GM23248 (cell line): ENCODE measurements around the gene KCTD12. TPM values are rescaled to one million over a fixed set of nuclear protein-coding genes. Genes with fewer than 3 reads are reported as not detected.

Source experiments
- DNase-seq: peaks from one replicate; pipeline ENCODE4 v3.0.0-alpha.2; 2015
- H2AFZ ChIP-seq: fragments of 200-600 bp; sonication (generic); 2 replicates; pipeline ENCODE4 v1.6.1; 2016; ENCODE audit warnings: antibody characterized with exemption
- H3F3A ChIP-seq: fragments of 200-600 bp; sonication (generic); 2 replicates; pipeline ENCODE4 v1.6.1; 2016; ENCODE audit warnings: mild to moderate bottlenecking, antibody characterized with exemption, mixed run types; ENCODE audit not compliant: insufficient read depth
- H3K27ac ChIP-seq: fragments of 200-600 bp; sonication (generic); 2 replicates; pipeline ENCODE4 v1.5.1; 2016; ENCODE audit warnings: mild to moderate bottlenecking
- H3K27me3 ChIP-seq: fragments of 200-600 bp; sonication (generic); replicated peaks from 2 replicates; pipeline ENCODE4 v1.6.1; 2016; ENCODE audit warnings: mild to moderate bottlenecking; ENCODE audit not compliant: insufficient read depth
- H3K36me3 ChIP-seq: fragments of 200-600 bp; sonication (generic); 2 replicates; pipeline ENCODE4 v1.6.1; 2016; ENCODE audit warnings: low read depth, mild to moderate bottlenecking
- H3K4me1 ChIP-seq: fragments of 200-600 bp; sonication (generic); 2 replicates; pipeline ENCODE4 v1.6.1; 2016; ENCODE audit warnings: mild to moderate bottlenecking; ENCODE audit not compliant: insufficient read depth
- H3K4me2 ChIP-seq: fragments of 200-600 bp; sonication (generic); one replicate; pipeline ENCODE4 v1.6.1; 2016; ENCODE audit warnings: mild to moderate bottlenecking; ENCODE audit not compliant: unreplicated experiment
- H3K4me3 ChIP-seq: fragments of 200-600 bp; sonication (generic); 2 replicates; pipeline ENCODE4 v1.5.1; 2016; ENCODE audit warnings: mild to moderate bottlenecking
- H3K79me2 ChIP-seq: fragments of 200-600 bp; sonication (generic); 2 replicates; pipeline ENCODE4 v1.6.1; 2016; ENCODE audit warnings: mild to moderate bottlenecking; ENCODE audit not compliant: insufficient read depth
- H3K9ac ChIP-seq: fragments of 200-600 bp; sonication (generic); 2 replicates; pipeline ENCODE4 v1.6.1; 2016; ENCODE audit warnings: mild to moderate bottlenecking
- H3K9me2 ChIP-seq: fragments of 200-600 bp; sonication (generic); 2 replicates; pipeline ENCODE4 v1.6.1; 2016; ENCODE audit warnings: mixed run types, mild to moderate bottlenecking, moderate library complexity; ENCODE audit not compliant: insufficient read depth
- H3K9me3 ChIP-seq: fragments of 200-600 bp; sonication (generic); one replicate; pipeline ENCODE4 v1.6.1; 2017; ENCODE audit warnings: low read depth
- H4K20me1 ChIP-seq: fragments of 200-600 bp; sonication (generic); 2 replicates; pipeline ENCODE4 v1.6.0; 2016; ENCODE audit not compliant: insufficient read depth
- EZH2 ChIP-seq: fragments of 200-600 bp; sonication (generic); IDR thresholded peaks from 2 replicates; pipeline ENCODE4 v1.6.1; 2018; ENCODE audit warnings: antibody characterized with exemption, mild to moderate bottlenecking; ENCODE audit not compliant: insufficient read depth, poor library complexity, severe bottlenecking
- EZH2phosphoT487 ChIP-seq: fragments of 200-600 bp; sonication (generic); IDR thresholded peaks from 2 replicates; pipeline ENCODE4 v1.6.1; 2018; ENCODE audit warnings: antibody characterized with exemption, moderate library complexity, mild to moderate bottlenecking, low read depth; ENCODE audit not compliant: insufficient read depth
- WGBS, 2 experiments: methylation state at CpG; one replicate each; pipeline ENCODE4 v1.1.6; 2015 to 2017; ENCODE audit warnings: low lambda C conversion rate in 2 of 2, low coverage in 1 of 2; ENCODE audit errors: missing lambda C conversion rate in 2 of 2; 5-methylcytosine and 5-hydroxymethylcytosine counted together
- in situ Hi-C: fragments of 300-500 bp; cut with MboI; formaldehyde crosslinking; loops from 2 replicates; pipeline ENCODE4 v1.15.0; 2020
- polyA plus RNA-seq: library from polyadenylated mRNA; unstranded; fragments of >200 nt; fragmentation: Nextera tagmentation; extraction: Ambion mirVana; gene quantifications from 2 replicates; pipeline ENCODE4 v1.2.1, GENCODE V29; 2016
- total RNA-seq: library from RNA; depleted of rRNA; stranded (reverse); fragments of >200 nt; shearing (Covaris generic); gene quantifications from 2 replicates; pipeline ENCODE4 v1.2.3, GENCODE V29; 2014; rRNA removed

The KCTD12 gene
- total and polyA plus RNA-seq, 2 experiments from 2014 or later = 4.0 to 30.4 TPM

DNA sequence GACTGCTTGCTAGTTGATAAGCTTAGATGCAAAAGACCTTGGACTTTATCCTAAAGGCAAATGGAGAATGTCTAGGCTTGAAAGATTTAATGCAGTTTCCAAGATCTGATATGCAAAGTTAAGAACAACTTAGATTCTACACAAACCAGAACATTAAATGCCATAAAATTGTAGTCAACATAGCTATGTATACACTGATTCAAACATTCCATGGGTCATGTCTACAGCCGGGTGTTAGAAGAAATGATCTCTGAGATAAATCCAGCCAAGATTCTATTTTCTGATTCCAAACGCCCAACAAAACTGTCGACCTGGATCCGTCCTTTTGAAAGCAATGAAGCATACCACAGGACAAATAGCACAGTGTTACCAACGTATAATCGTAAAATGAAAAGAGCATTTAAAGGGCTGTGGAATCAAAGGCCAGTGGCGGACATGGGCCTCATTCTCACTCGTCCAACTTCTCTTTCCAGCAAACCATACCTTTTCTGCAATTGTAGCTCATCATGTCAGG lies 52.7 kb downstream of the KCTD12 start:
- WGBS, 2 experiments = 95% methylated on average over 8 of the region's 8 CpGs
- Histone ChIP-seq H3K79me2 (no peaks in the 10 kb centered on the region), H3K4me1 (peaks cover 21% of the 10 kb centered on the region), H3K27ac (no peak overlapping the region), H3K9me2 (no peaks in the 10 kb centered on the region), H3K9ac (no peak overlapping the region), H4K20me1 (no peaks in the 10 kb centered on the region), H3K36me3 (no peaks in the 10 kb centered on the region), H3K9me3 (no peaks in the 10 kb centered on the region), H3K27me3 (no peaks in the 10 kb centered on the region), H2AFZ (no peak overlapping the region), H3K4me3 (no peak overlapping the region), H3K4me2 (no peak overlapping the region), H3F3A (no peaks in the 10 kb centered on the region)
- in situ Hi-C loops = no loop called here
- TF ChIP-seq EZH2 (no peak), EZH2phosphoT487 (no peak)
- DNase-seq = no peak

DNA sequence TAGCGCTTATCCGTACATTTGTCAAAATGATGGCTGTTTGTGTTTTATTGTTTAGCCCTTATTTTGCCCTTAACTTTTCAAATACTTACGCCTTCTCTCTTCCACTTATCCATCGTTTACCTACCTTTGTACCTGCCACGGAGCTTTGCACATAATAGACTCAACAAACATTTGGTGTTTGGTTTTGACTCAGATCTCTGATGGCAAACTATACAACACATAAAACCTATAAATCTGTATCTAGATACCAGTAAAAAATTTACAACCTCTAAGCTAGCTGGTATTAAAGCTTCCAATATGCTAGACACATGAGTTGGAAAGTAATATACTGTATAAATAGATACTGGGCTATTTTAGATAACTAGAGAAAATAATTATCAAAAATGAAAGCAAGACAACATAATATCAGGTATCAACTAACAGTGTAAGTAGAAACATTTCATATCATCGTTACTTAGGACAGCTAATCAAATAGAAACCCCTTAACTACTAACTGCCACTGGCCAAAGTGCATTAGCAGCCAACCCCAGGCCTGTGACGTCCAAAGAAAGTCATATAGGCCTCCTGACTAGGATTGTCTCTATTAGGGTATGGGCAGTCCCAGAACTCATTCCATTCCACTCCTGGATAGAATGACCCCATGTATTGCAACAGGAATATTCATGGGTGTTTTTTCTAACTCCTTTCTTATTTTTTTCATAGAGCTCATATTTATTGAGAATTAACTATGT lies 53.8 kb downstream of the KCTD12 start:
- DNase-seq = no peak
- H3K4me1 ChIP-seq = peaks cover 24% of the 10 kb centered on the region
- TF ChIP-seq EZH2phosphoT487 = no peak
- no peak for TF ChIP-seq EZH2
- H3K27ac ChIP-seq = no peak overlapping the region
- H3K27me3 ChIP-seq = no peaks in the 10 kb centered on the region
- H3K9me2 ChIP-seq = no peaks in the 10 kb centered on the region
- in situ Hi-C loops = no loop called here
- no peaks in the 10 kb centered on the region for H3K9me3 ChIP-seq
- no peaks in the 10 kb centered on the region for H3K36me3 ChIP-seq
- H3K9ac ChIP-seq = no peak overlapping the region
- 89 to 91% methylated on average over 7 of the region's 7 CpGs for WGBS, 2 experiments
- H3K79me2 ChIP-seq = no peaks in the 10 kb centered on the region
- no peaks in the 10 kb centered on the region for H3F3A ChIP-seq
- no peak overlapping the region for H3K4me3 ChIP-seq
- no peak overlapping the region for H2AFZ ChIP-seq
- H4K20me1 ChIP-seq = no peaks in the 10 kb centered on the region
- no peak overlapping the region for H3K4me2 ChIP-seq

DNA sequence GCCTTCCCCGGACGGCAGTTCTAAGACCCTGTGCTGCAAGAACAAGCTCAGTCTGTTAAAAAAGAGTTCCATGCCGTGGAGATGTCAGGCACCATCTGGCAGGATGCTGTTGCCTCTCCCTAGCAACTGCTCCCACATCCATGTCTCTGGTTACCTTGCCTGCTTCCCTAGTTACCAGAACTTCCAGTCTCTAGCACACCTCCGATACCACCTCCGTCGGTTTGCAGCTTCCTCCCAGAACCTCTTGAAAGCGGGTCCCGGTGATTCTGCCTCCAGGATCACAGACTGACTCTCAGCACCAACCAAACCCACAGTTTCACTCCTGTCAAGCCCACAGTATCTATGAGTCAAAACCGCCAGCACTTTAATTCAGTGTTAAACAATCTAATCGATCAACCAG lies 55.4 kb downstream of the KCTD12 start:
- 80 to 86% methylated on average over 10 of the region's 10 CpGs for WGBS, 2 experiments
- TF ChIP-seq EZH2 (no peak), EZH2phosphoT487 (no peak)

More for the DNA sequence above, 55.4 kb downstream of the KCTD12 start:
- H4K20me1 ChIP-seq = no peaks in the 10 kb centered on the region
- H3K9me2 ChIP-seq = no peaks in the 10 kb centered on the region
- H3K27me3 ChIP-seq = no peaks in the 10 kb centered on the region
- H3F3A ChIP-seq = no peaks in the 10 kb centered on the region
- H3K4me2 ChIP-seq = no peak overlapping the region
- H3K9ac ChIP-seq = no peak overlapping the region
- in situ Hi-C loops = no loop called here
- H3K36me3 ChIP-seq = no peaks in the 10 kb centered on the region
- H3K27ac ChIP-seq = no peak overlapping the region
- H3K9me3 ChIP-seq = no peaks in the 10 kb centered on the region
- H3K4me1 ChIP-seq = peaks cover 16% of the 10 kb centered on the region
- DNase-seq = no peak
- H3K79me2 ChIP-seq = no peaks in the 10 kb centered on the region
- peak overlapping the region; percentile 79; the same call in 1 of the 2 replicates for H2AFZ ChIP-seq
- no peak overlapping the region for H3K4me3 ChIP-seq

Other genes with a start within 250 kb of the KCTD12 start
- not detected in 2 replicates for gene ACOD1, start 62.1 kb upstream of the KCTD12 start, total RNA-seq
- not detected in 2 replicates for gene ACOD1, start 62.1 kb upstream of the KCTD12 start, polyA plus RNA-seq
- gene CLN5, start 105.7 kb upstream of the KCTD12 start, total RNA-seq = 32.4 and 35.9 TPM in 2 replicates
- 35.3 and 36.4 TPM in 2 replicates for gene CLN5, start 105.7 kb upstream of the KCTD12 start, polyA plus RNA-seq
- 76.1 and 83.1 TPM in 2 replicates for gene FBXL3, start 140.8 kb upstream of the KCTD12 start, total RNA-seq
- 44.8 and 45.1 TPM in 2 replicates for gene FBXL3, start 140.8 kb upstream of the KCTD12 start, polyA plus RNA-seq